ENCODE measurements around the gene AQP9.

GRCh38 chr15:58154769-58155168 is 16.6 kb downstream of the AQP9 start:
- TF ChIP-seq POLR2A (IDR thresholded peaks at IDR 0.05) (no peak), CTCF (IDR thresholded peaks at IDR 0.05) (no peak)

Measured in sigmoid colon (tissue), 3 donors.